GM18873 (cell line): ENCODE measurements around the gene ATP6V0E1.

Experiments
- ATAC-seq: cut with Tn5 transposase; IDR thresholded peaks from one replicate; pipeline ENCODE4 v1.9.1; 2021; ENCODE audit warnings: mild to moderate bottlenecking, moderate library complexity, moderate number of reproducible peaks; ENCODE audit not compliant: unreplicated experiment, low FRiP score

The ATP6V0E1 gene

GRCh38 chr5:172983542-172984243 is at the start of gene ATP6V0E1:
Gene ATP6V0E1, plus strand, starts transcription at chr5:172983771. Its CDS starts 90 bp downstream, at chr5:172983861.
- ATAC-seq, result peak; percentile 75

DNA sequence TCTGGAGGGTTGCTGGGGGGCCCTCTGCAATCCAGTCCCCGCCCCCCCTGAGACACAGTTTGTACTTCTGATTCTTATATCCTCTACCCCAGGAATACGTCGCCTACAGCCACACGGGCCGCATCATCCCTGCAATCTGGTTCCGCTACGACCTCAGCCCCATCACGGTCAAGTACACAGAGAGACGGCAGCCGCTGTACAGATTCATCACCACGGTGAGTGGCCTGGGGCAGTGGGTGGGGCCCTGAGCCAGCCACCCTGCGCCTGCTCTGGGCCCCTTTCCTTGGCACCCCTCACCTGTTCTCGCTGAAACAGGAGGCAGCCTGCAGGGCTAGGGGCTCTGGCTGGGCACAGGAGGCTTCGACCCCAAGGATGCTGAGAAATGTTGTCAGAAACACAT is 48.5 kb upstream of the ATP6V0E1 start:
- ATAC-seq, result no peak

DNA sequence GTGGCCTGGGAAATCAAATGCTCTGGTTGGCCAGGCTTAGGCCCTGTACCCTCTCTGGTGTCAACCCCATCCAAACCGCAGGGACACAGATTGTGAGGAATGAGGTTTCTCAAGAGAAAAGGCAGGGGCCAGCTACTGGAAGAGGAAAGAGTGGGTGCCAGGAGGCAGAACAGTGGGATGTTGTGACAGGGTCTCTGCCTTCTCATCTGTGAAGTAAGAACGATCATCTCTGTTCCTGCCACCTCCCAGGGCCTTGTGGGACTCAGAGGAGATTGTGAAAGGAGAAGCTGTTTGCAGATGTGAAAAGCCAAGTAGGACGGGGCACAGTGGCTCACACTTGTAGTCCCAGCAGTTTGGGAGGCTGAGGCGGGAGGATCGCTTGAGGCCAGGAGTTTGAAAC is 47.2 kb upstream of the ATP6V0E1 start:
- ATAC-seq, result no peak

DNA sequence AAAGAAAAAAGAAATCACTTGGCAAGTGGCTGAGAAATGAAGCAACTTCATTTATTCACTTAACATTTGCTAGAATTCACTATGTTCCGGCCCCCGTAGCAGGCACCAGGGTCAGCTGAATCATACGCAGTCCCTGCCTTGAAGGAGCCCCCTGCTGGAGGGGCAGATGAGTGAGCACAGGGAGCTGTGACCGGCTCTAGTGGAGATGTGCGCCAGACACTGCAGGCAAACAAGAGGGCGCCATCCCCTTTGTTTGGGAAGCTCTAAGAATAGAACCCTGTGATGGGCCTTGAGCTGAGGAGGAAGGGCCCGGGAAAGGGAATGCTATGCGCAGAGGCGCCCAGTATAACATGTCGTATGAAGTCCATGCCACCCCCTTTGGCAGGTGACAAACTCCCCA is 44.5 kb upstream of the ATP6V0E1 start:
- no peak for ATAC-seq

GRCh38 chr5:172939611-172940267 is 43.8 kb upstream of the ATP6V0E1 start:
- ATAC-seq, result no peak

DNA sequence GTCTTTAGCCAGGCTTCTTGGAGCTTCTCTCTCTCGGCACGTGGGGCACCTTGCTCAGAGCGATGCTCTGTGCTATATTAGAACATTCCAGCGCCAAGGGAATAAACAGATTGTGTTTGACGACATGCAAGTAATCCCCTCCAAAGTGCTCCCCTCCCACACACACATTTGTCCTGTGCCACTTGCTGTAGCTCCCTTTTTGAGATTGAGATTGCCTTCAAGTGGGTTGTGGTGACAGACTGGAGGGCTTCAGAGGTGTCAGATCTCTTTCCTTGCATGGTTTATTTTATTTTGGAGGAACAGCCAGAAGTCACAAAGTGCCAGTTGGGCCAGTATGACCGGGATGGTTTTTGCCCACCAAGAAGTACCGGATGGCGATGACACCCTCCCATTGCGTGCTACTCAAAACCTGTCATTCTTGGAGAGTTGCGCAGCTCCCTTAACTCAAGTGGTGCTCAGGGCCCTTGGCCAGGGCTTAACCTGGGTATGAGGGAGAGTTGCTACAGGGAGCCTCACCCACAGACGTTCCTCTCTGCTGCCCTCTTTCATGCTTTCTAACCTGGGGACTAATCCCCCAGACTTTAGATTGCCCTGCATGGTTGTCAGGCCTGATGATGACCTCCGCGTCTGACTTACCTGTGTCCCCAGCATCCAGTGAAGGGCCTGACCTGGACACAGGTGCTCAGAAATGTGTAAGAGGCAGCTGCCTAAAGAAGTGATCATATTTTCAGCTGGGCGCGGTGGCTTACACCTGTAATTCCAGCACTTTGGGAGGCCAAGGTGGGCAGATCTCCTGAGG is 43.1 kb upstream of the ATP6V0E1 start:
- ATAC-seq, result no peak

GRCh38 chr5:172941067-172941516 is 42.5 kb upstream of the ATP6V0E1 start:
- no peak for ATAC-seq

DNA sequence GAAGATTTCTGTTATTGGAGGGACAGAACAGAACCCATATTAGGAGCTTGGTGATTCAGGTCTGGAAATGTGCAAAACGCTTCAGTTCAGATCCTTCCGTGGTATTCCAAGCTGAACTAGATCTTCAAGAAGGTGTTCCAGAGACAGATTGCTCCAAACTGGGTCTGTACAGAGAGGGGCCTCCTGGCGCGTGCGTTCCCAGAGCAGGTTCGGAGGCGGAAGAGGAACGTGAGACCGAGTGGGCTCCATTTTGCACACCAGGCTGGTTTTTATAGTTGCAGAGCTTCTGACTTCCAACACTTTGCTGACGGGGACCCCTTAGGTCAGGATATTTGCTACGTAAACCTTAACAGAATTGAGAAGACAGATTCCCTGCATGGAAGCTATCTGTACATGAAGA is 41.0 kb upstream of the ATP6V0E1 start:
- ATAC-seq, result no peak

DNA sequence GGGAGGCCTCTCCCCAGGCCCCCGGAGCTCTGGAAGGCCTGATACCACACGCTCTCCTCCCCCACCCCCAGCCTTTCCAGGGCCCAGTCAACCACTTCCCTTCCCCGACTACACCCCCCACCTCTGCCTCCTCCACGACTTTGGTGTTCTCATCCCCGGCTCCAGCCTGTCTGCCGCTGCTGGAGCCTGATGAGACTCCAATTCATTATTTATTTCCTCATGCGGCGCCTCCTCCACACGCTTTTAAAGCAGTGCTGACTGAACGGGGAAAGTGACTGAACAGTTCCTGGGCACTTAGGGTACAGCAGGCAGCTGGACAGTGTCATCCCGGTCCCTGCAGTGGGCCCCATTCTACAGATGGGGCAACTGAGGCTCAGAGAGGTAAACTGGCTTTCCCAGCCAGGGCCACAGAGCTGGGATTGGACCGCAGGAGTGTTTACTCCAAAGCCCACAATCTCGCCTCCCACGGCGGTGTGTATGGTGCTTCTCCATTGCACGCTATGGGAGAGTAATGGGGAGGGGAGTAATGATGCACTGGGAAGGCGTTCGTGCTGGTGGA is 40.2 kb upstream of the ATP6V0E1 start:
- no peak for ATAC-seq

- no peak for ATAC-seq
These were observed 39.7 kb upstream of the ATP6V0E1 start for GRCh38 chr5:172943906-172944305.

GRCh38 chr5:172944741-172945140 is 38.8 kb upstream of the ATP6V0E1 start:
- ATAC-seq, result no peak

DNA sequence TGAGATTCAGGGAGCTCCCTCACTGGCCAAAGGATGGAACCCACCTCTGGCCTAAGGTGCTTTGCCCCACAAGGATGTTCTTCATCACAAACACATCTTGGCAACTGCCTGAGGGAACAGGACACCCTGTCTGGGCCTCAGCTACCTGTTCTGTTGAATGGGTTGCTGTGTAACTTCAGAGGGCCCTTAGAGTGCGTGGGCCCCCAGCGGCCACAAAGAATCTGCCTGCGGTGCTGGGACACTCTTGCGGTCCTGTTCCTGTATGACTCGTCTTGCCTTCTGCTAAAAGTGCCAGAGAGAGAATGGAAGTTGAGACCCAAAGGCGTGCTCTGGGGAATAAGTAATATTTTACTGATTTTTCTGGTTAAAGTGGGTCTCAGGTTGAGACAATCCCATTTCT is 38.4 kb upstream of the ATP6V0E1 start:
- no peak for ATAC-seq

DNA sequence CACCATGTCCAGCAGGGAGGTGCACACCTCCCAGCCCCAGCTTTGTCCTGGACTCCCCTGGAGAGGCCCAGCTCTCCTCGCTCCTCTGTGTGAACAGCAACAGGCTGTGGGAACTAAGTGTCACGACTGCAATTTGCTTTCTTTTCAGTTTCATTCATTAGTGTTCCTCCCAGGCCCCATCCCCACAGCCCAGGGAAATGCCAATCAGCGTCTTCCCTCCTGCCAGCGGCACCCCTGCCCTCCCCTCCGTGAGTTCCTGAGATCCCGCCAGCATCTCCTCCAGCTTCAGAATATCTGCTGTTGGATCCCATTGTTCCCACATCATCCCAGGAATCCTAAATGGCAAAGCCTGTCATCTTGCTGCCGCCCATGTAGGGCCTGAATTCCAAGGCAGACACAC is 37.4 kb upstream of the ATP6V0E1 start:
- no peak for ATAC-seq

- ATAC-seq, result no peak
These were observed 34.1 kb upstream of the ATP6V0E1 start for GRCh38 chr5:172949426-172949825.

DNA sequence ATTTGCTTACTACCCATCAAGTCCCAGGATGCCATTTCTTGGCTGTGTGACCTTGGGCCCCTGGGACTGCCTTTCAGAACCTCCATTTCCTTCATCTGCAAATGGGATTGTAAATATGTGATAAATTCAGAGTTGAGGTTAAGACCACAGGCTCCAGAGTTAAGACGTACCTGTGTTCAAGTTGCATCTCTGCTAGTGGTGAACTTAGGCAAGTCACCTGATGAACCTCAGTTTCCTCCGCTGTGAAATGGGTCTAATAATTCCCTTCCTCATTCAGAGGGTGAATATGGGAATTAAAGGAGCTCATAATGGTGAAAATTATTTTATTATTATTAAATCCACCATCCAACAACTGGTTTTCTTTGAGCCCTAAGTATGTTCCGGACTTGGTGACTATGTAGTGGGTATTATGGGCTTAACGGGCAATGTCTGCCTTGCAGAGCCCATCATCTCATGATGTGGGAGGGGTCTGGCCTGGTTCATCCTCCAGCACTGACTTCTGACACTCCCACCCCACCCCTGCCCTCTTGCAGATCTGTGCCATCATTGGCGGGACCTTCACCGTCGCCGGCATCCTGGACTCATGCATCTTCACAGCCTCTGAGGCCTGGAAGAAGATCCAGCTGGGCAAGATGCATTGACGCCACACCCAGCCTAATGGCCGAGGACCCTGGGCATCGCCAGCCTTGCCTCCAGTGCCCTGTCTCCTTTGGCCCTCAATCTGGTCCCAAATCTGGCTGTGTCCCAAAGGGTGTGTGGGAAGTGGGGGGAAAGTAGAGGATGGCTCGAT is 33.2 kb upstream of the ATP6V0E1 start:
- no peak for ATAC-seq

DNA sequence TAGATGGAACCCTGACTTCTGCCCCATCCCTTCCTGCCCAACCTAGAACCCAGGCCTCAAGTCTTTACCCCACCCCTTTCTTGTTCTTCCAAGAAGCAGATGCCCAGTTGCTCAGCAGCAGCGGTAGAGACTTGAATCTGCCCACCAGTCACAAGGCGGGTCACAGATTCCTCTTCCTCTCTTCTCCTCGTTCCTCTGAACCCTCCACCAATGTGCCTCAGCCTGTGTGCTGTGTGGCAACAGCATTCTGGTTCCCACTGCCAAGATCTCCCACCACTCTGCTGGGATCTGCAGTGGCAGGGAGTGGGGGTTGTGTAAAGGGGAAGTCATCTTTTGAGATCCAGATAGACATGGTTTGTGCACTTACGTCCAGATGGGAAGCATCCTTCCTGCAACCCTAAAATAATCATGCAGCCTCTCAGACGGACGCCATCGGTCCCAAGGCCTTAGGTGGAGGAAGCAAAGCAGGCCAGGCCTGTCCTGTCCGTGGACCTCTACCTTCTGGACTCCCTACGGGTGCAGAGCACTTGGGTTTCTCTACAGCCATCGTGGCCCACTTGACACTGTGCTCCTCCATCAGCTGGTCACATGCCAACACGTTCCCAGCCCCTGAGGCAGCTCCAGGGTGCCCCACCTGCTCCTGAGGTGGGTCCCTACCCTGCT is 32.1 kb upstream of the ATP6V0E1 start:
- ATAC-seq, result no peak

GRCh38 chr5:172952034-172952511 is 31.5 kb upstream of the ATP6V0E1 start:
- no peak for ATAC-seq

- no peak for ATAC-seq
These were observed 29.5 kb upstream of the ATP6V0E1 start for GRCh38 chr5:172953776-172954675.

DNA sequence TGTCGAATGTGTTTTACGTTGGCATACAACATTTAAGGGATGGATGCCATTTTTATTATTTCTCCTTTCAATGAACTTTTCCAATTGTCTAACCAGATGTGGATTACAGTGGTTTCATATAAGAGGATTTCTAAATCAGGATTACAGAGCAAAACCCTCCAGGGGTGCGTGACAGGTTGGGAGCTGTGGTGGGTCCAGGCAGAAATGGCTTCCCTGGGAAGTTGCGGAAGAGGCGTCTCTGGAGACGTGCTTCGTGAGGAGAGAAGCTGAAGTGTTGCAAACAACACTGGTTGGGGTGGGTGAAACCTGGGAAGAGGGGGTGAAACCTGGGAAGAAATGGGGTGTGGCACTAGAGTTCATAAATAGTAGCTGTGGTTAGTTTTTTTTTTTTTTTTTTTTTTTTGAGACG is 28.8 kb upstream of the ATP6V0E1 start:
- ATAC-seq, result no peak
